T-helper 2 cell treated with Interferon-gamma antibody and Interleukin-4, amounts not matched to agents 100 ng/mL and 5 ng/mL, for 36 hours (primary cell): ENCODE data around the gene PROSER3. TPM values are rescaled to one million over a fixed set of nuclear protein-coding genes. Genes with fewer than 3 reads are reported as not detected.

Experiments
- intact Hi-C: fragments of 100-400 bp; cut with micrococcal nuclease; formaldehyde crosslinking; loops from one replicate; pipeline ENCODE4 v1.15.1; 2023
- total RNA-seq: library from RNA; stranded (reverse); gene quantifications from 2 replicates; pipeline ENCODE4 v1.2.3, GENCODE V29; 2022

The PROSER3 gene
- total RNA-seq: 50.4 and 51.1 TPM in 2 replicates

GRCh38 chr19:35757749-35758608 is at the start of gene PROSER3:
Gene PROSER3 (plus strand): TSS chr19:35758176. CDS start chr19:35758216, 40 bp downstream.
- intact Hi-C loops: loop anchor here (1.0 kb wide), 3 partner anchors 10 to 41 kb away; partner anchors contain the start of genes ARHGAP33 and LIN37

GRCh38 chr19:35708391-35708790 is 49.6 kb upstream of the PROSER3 start:
- intact Hi-C loops: no loop called here

GRCh38 chr19:35710784-35711723 is 46.9 kb upstream of the PROSER3 start:
- intact Hi-C loops: loop anchor here (5.0 to 10.0 kb wide), 2 partner anchors 191 to 404 kb away; partner anchors contain the start of genes HCST, NFKBID, OVOL3 and POLR2I

- intact Hi-C loops: loop anchor here (1.0 to 10.0 kb wide), 5 partner anchors 11 to 402 kb away; partner anchors contain the start of genes HCST, NFKBID, OVOL3 and POLR2I
Measured at GRCh38 chr19:35712567-35713505, 45.1 kb upstream of the PROSER3 start.

GRCh38 chr19:35713506-35713850 is 44.5 kb upstream of the PROSER3 start:
- intact Hi-C loops: loop anchor here (1.0 to 10.0 kb wide), 5 partner anchors 11 to 401 kb away; partner anchors contain the start of genes HCST, NFKBID, OVOL3 and POLR2I

GRCh38 chr19:35713904-35714495 is 44.0 kb upstream of the PROSER3 start:
- intact Hi-C loops: loop anchor here (1.0 to 10.0 kb wide), 5 partner anchors 12 to 401 kb away; partner anchors contain the start of genes HCST, NFKBID, OVOL3 and POLR2I

- intact Hi-C loops: loop anchor here (5.0 to 10.0 kb wide), 3 partner anchors 167 to 400 kb away; partner anchors contain the start of genes HCST, NFKBID, OVOL3 and POLR2I
Measured at GRCh38 chr19:35714601-35715354, 43.2 kb upstream of the PROSER3 start.

GRCh38 chr19:35715355-35715809 is 42.6 kb upstream of the PROSER3 start:
- intact Hi-C loops: loop anchor here (5.0 to 10.0 kb wide), 2 partner anchors 168 to 399 kb away; partner anchors contain the start of genes OVOL3, POLR2I, TBCB and TMEM147

GRCh38 chr19:35715981-35716800 is 41.8 kb upstream of the PROSER3 start:
- intact Hi-C loops: loop anchor here (2.0 to 10.0 kb wide), 3 partner anchors 29 to 399 kb away; partner anchors contain the start of genes OVOL3, POLR2I, PSENEN and TBCB

GRCh38 chr19:35716801-35717664 is 40.9 kb upstream of the PROSER3 start:
- intact Hi-C loops: loop anchor here (1.0 to 10.0 kb wide), 11 partner anchors 15 to 398 kb away; partner anchors contain the start of genes COX6B1, LIN37, OVOL3 and POLR2I

- intact Hi-C loops: loop anchor here (1.0 to 10.0 kb wide), 11 partner anchors 16 to 397 kb away; partner anchors contain the start of genes COX6B1, LIN37, OVOL3 and POLR2I
Measured at GRCh38 chr19:35717665-35718344, 40.2 kb upstream of the PROSER3 start, which contains the start of gene KMT2B. Gene KMT2B (plus strand): TSS chr19:35718003. CDS start chr19:35718019, 16 bp downstream.

- intact Hi-C loops: loop anchor here (5.0 to 10.0 kb wide), 2 partner anchors 171 to 396 kb away; partner anchors contain the start of genes OVOL3, POLR2I, TBCB and TMEM147
Measured at GRCh38 chr19:35718345-35719041, 39.5 kb upstream of the PROSER3 start.

- intact Hi-C loops: loop anchor here (5.0 to 10.0 kb wide), 2 partner anchors 172 to 395 kb away; partner anchors contain the start of genes OVOL3, POLR2I, TBCB and TMEM147
Measured at GRCh38 chr19:35719402-35720162, 38.4 kb upstream of the PROSER3 start.

GRCh38 chr19:35720163-35720524 is 37.8 kb upstream of the PROSER3 start:
- intact Hi-C loops: no loop called here
